Hepatocyte (in vitro differentiated cells): ENCODE data around the gene ASIP. TPM values are rescaled to one million over a fixed set of nuclear protein-coding genes. Genes with fewer than 3 reads are reported as not detected.

Experiments
- DNase-seq: peaks from one replicate; pipeline ENCODE4 v3.0.0-alpha.2; 2016; ENCODE audit warnings: low spot score
- H2AFZ ChIP-seq: fragments of 200-600 bp; sonication (generic); 2 replicates; pipeline ENCODE4 v1.6.0; 2016; ENCODE audit warnings: antibody characterized with exemption, mild to moderate bottlenecking
- H3K27ac ChIP-seq: fragments of 200-600 bp; sonication (generic); 2 replicates; pipeline ENCODE4 v1.5.1; 2016; ENCODE audit warnings: mild to moderate bottlenecking
- H3K27me3 ChIP-seq: fragments of 200-600 bp; sonication (generic); 2 replicates; pipeline ENCODE4 v1.6.1; 2016
- H3K36me3 ChIP-seq: fragments of 200-600 bp; sonication (generic); replicated peaks from 2 replicates; pipeline ENCODE4 v1.5.1; 2016; ENCODE audit warnings: low read depth; ENCODE audit not compliant: insufficient read depth
- H3K4me1 ChIP-seq: fragments of 200-600 bp; sonication (generic); 2 replicates; pipeline ENCODE4 v1.5.1; 2016; ENCODE audit warnings: mild to moderate bottlenecking, moderate library complexity; ENCODE audit not compliant: insufficient read depth
- H3K4me2 ChIP-seq: fragments of 200-600 bp; sonication (generic); 2 replicates; pipeline ENCODE4 v1.6.0; 2016
- H3K4me3 ChIP-seq: fragments of 200-600 bp; sonication (generic); 2 replicates; pipeline ENCODE4 v1.5.1; 2016; ENCODE audit warnings: mild to moderate bottlenecking
- H3K79me2 ChIP-seq: fragments of 200-600 bp; sonication (generic); 2 replicates; pipeline ENCODE4 v1.6.0; 2017; ENCODE audit warnings: mild to moderate bottlenecking
- H3K9me2 ChIP-seq: fragments of 200-600 bp; sonication (generic); replicated peaks from 2 replicates; pipeline ENCODE4 v1.6.0; 2017; ENCODE audit warnings: mild to moderate bottlenecking; ENCODE audit not compliant: insufficient read depth
- H3K9me3 ChIP-seq: fragments of 200-600 bp; sonication (generic); 2 replicates; pipeline ENCODE4 v1.5.1; 2016; ENCODE audit warnings: low read depth, mild to moderate bottlenecking
- H4K20me1 ChIP-seq: fragments of 200-600 bp; sonication (generic); 2 replicates; pipeline ENCODE4 v1.6.0; 2016; ENCODE audit warnings: mild to moderate bottlenecking; ENCODE audit not compliant: insufficient read depth, poor library complexity, severe bottlenecking
- EZH2 ChIP-seq: fragments of 200-600 bp; sonication (generic); IDR thresholded peaks from 2 replicates; pipeline ENCODE4 v1.6.1; 2016; ENCODE audit warnings: antibody characterized with exemption, mild to moderate bottlenecking, borderline replicate concordance
- EZH2phosphoT487 ChIP-seq: fragments of 200-600 bp; sonication (generic); IDR thresholded peaks from one replicate; pipeline ENCODE4 v1.6.1; 2018; ENCODE audit warnings: antibody characterized with exemption, mild to moderate bottlenecking, low read depth, moderate library complexity; ENCODE audit not compliant: unreplicated experiment, severe bottlenecking
- WGBS: methylation state at CpG from one replicate; pipeline ENCODE4 v1.1.6; 2016; ENCODE audit warnings: low lambda C conversion rate; ENCODE audit errors: missing lambda C conversion rate; 5-methylcytosine and 5-hydroxymethylcytosine counted together
- polyA plus RNA-seq: library from polyadenylated mRNA; unstranded; fragments of >200 nt; fragmentation: Nextera tagmentation; extraction: Ambion mirVana; gene quantifications from 2 replicates; pipeline ENCODE4 v1.2.1, GENCODE V29; 2016
- total RNA-seq: library from RNA; depleted of rRNA; stranded (reverse); fragments of >200 nt; gene quantifications from 2 replicates; pipeline ENCODE4 v1.2.3, GENCODE V29; 2014
- TF ChIP-seq, protein P1 (sequence below): fragments of 200-600 bp; sonication (generic); IDR thresholded peaks from 2 replicates; pipeline ENCODE4 v1.5.1; 2016; ENCODE audit warnings: antibody characterized with exemption, mild to moderate bottlenecking; ENCODE audit not compliant: poor library complexity

Gene ASIP
- total and polyA plus RNA-seq, 2 experiments from 2014 or later, result 3.3 TPM; not detected in 1

DNA sequence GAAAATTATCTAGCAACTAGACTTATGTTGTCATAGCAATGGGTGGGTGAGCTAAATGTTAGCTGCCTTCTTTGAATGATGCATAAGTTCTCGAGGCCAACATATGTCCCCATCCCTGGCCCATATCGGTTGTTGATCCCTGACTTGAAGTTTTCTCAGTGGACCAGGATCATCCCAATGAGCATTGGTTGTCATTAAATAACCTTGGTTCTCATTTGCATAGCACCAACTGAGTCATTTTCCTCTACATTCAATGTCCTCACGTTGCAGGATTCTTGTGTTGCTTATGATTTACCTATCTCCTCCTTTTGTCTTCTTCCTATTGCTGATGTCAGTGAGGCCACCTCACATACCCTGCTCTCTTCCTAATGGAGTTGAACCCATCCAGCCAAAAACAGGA lies 74.0 kb downstream of the ASIP start:
- no peaks in the 10 kb centered on the region for H3K9me2 ChIP-seq
- DNase-seq, result no peak
- no peaks in the 10 kb centered on the region for H3K9me3 ChIP-seq
- H3K27me3 ChIP-seq, result no peaks in the 10 kb centered on the region
- H4K20me1 ChIP-seq, result no peaks in the 10 kb centered on the region
- H3K4me3 ChIP-seq, result no peak overlapping the region
- peaks cover 20% of the 10 kb centered on the region for H3K4me1 ChIP-seq
- 90% methylated on average over 3 of the region's 3 CpGs for WGBS
- H3K27ac ChIP-seq, result no peak overlapping the region
- H2AFZ ChIP-seq, result no peak overlapping the region
- H3K36me3 ChIP-seq, result no peaks in the 10 kb centered on the region
- H3K4me2 ChIP-seq, result no peak overlapping the region
- no peaks in the 10 kb centered on the region for H3K79me2 ChIP-seq
- TF ChIP-seq EZH2 (no peak), EZH2phosphoT487 (no peak)
- TF ChIP-seq, protein P1, sequence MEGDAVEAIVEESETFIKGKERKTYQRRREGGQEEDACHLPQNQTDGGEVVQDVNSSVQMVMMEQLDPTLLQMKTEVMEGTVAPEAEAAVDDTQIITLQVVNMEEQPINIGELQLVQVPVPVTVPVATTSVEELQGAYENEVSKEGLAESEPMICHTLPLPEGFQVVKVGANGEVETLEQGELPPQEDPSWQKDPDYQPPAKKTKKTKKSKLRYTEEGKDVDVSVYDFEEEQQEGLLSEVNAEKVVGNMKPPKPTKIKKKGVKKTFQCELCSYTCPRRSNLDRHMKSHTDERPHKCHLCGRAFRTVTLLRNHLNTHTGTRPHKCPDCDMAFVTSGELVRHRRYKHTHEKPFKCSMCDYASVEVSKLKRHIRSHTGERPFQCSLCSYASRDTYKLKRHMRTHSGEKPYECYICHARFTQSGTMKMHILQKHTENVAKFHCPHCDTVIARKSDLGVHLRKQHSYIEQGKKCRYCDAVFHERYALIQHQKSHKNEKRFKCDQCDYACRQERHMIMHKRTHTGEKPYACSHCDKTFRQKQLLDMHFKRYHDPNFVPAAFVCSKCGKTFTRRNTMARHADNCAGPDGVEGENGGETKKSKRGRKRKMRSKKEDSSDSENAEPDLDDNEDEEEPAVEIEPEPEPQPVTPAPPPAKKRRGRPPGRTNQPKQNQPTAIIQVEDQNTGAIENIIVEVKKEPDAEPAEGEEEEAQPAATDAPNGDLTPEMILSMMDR, result no peak

DNA sequence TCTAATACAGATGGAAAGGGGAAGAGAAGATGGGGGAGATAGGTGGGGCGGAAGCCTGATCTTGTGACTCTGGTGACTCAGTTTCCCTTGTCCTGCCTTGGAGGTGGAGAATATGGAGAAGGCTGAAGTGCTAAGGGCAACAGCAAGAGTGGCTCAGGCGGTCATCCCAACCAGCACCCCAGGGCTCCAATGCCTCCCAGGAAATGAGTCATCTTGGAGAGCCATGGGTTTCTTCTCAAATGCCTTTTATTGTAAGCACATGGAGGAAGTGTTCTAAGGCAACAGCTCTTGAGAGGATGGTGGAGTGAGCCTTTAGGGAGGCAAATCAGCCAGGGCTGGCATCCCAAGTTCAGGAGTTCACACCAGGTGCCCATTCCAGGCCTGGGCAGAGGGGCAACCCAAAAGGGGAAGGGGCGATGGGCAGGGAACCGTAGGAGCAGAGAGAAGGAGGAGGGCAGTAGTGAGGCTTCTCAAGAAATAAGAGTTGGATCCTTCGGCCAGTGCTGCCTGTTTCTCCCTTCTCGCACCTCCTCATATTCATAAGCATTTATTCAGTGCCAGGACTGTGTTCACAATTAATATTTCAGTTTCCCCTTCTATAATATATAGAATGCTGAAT lies 75.1 kb downstream of the ASIP start:
- no peak overlapping the region for H3K4me3 ChIP-seq
- no peaks in the 10 kb centered on the region for H3K27me3 ChIP-seq
- H3K79me2 ChIP-seq, result no peaks in the 10 kb centered on the region
- H3K36me3 ChIP-seq, result no peaks in the 10 kb centered on the region
- H4K20me1 ChIP-seq, result no peaks in the 10 kb centered on the region
- H3K9me2 ChIP-seq, result no peaks in the 10 kb centered on the region
- 99% methylated on average over 6 of the region's 6 CpGs for WGBS
- no peak overlapping the region for H2AFZ ChIP-seq
- peaks cover 12% of the 10 kb centered on the region for H3K4me1 ChIP-seq
- TF ChIP-seq, protein P1, result no peak
- TF ChIP-seq EZH2phosphoT487 (no peak), EZH2 (no peak)
- no peak overlapping the region for H3K4me2 ChIP-seq
- DNase-seq, result no peak
- no peaks in the 10 kb centered on the region for H3K9me3 ChIP-seq
- no peak overlapping the region for H3K27ac ChIP-seq

Other genes starting within 250 kb of the ASIP start
- gene RALY, start 247.5 kb upstream of the ASIP start, total RNA-seq, result 122 and 123 TPM in 2 replicates
- gene RALY, start 247.5 kb upstream of the ASIP start, polyA plus RNA-seq, result 209 and 240 TPM in 2 replicates
- gene EIF2S2, start 129.2 kb upstream of the ASIP start, total RNA-seq, result 75.8 and 86.3 TPM in 2 replicates
- gene EIF2S2, start 129.2 kb upstream of the ASIP start, polyA plus RNA-seq, result 40.9 and 43.1 TPM in 2 replicates
- 124 and 142 TPM in 2 replicates for gene AHCY, start 61.9 kb downstream of the ASIP start, total RNA-seq
- 74.3 and 81.1 TPM in 2 replicates for gene AHCY, start 61.9 kb downstream of the ASIP start, polyA plus RNA-seq
- gene ITCH, start 121.8 kb downstream of the ASIP start, total RNA-seq, result 55.6 and 61.2 TPM in 2 replicates
- 18.2 and 22.1 TPM in 2 replicates for gene ITCH, start 121.8 kb downstream of the ASIP start, polyA plus RNA-seq